AG09309 (cell line): ENCODE measurements around the gene TLE1.
A peak's percentile ranks its signal among the peaks of the same experiment; 100 is the strongest.

Source experiments
- DNase-seq: peaks from one replicate; pipeline ENCODE4 v3.0.0-alpha.2; 2010; ENCODE audit warnings: low read depth
- H3K4me3 ChIP-seq: 2 replicates; pipeline ENCODE4 v1.5.1; 2011; ENCODE audit warnings: mild to moderate bottlenecking, low read depth, low read length, moderate library complexity; ENCODE audit not compliant: control insufficient read depth
- TF ChIP-seq, protein P1 (sequence below): IDR thresholded peaks from 2 replicates; pipeline ENCODE4 v1.5.1; 2011; ENCODE audit warnings: mild to moderate bottlenecking, low read depth, low read length, inconsistent platforms; ENCODE audit not compliant: insufficient read depth, control insufficient read depth; ENCODE audit errors: missing control alignments

The TLE1 gene

DNA sequence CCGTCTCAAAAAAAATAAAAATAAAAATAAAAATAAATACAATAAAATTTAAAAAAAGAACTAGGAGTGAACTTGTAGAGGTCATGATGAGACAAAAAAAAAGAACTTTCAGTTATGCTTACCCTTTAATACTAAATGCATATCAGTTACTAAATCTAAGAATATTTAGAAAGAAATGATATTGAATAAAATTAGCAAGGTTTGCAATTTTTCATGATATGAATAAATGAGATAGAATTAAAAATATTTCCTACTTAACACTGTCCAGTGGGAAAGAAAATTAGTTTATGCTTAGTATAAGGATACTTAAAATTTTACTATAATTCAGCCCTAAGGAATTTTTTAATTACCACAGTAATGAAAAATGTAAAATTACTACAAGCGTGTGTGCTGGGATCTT lies 132.4 kb downstream of the TLE1 start:
- TF ChIP-seq, protein P1, sequence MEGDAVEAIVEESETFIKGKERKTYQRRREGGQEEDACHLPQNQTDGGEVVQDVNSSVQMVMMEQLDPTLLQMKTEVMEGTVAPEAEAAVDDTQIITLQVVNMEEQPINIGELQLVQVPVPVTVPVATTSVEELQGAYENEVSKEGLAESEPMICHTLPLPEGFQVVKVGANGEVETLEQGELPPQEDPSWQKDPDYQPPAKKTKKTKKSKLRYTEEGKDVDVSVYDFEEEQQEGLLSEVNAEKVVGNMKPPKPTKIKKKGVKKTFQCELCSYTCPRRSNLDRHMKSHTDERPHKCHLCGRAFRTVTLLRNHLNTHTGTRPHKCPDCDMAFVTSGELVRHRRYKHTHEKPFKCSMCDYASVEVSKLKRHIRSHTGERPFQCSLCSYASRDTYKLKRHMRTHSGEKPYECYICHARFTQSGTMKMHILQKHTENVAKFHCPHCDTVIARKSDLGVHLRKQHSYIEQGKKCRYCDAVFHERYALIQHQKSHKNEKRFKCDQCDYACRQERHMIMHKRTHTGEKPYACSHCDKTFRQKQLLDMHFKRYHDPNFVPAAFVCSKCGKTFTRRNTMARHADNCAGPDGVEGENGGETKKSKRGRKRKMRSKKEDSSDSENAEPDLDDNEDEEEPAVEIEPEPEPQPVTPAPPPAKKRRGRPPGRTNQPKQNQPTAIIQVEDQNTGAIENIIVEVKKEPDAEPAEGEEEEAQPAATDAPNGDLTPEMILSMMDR = no peak
- no peak for DNase-seq

GRCh38 chr9:81552581-81552991 lies 136.8 kb downstream of the TLE1 start:
- no peak for DNase-seq
- H3K4me3 ChIP-seq = no peak overlapping the region
- TF ChIP-seq, protein P1 = peak; percentile 5

More for the DNA sequence above, 132.4 kb downstream of the TLE1 start:
- no peak overlapping the region for H3K4me3 ChIP-seq

GRCh38 chr9:81550207-81550583 lies 139.2 kb downstream of the TLE1 start:
- TF ChIP-seq, protein P1 = no peak
- H3K4me3 ChIP-seq = no peak overlapping the region
- DNase-seq = no peak

- no peak for DNase-seq
- no peak overlapping the region for H3K4me3 ChIP-seq
- TF ChIP-seq, protein P1 = no peak
Measured at GRCh38 chr9:81549500-81550206, 139.7 kb downstream of the TLE1 start.

GRCh38 chr9:81548911-81549310 lies 140.4 kb downstream of the TLE1 start:
- DNase-seq = no peak
- no peak overlapping the region for H3K4me3 ChIP-seq
- TF ChIP-seq, protein P1 = no peak

GRCh38 chr9:81546489-81546888 lies 142.9 kb downstream of the TLE1 start:
- no peak for DNase-seq

More at GRCh38 chr9:81546489-81546888, 142.9 kb downstream of the TLE1 start:
- TF ChIP-seq, protein P1 = no peak
- H3K4me3 ChIP-seq = no peak overlapping the region
